ENCODE results near the gene DTD1.

DNA sequence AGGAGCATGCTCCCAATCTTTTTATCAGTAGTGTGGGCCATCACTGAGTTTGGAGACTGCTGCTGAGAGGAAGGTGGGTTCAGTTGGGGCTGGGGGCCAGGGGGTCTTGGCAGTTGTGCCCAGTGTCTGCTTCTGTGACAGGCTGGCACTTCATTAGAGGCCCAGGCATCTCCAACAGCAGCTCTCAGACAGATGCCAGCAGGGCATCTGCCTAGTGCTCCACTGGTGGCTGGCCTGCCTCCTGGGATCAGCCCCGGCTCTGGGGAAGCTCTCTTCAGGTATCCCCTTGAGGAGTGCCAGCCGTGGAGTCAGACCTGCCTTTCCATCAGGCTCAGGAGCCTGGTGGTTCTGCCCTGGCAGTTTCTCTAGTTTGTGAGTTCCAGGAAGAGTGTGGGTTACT, 77.3 kb downstream of the DTD1 start:
- TF ChIP-seq GATA2 (IDR thresholded peaks at IDR 0.05; ENCODE audit: low read depth, low read length) (no peak), GATA3 (IDR thresholded peaks at IDR 0.05; ENCODE audit: low read depth, low read length) (no peak)
